GM18870 (cell line): ENCODE results near the gene CHMP3.
"Not testable (repeated sequence)": the region's sequence is repeated elsewhere in the genome, so short reads cannot be mapped to it uniquely, and the experiment has no call there.

Experiments
- ATAC-seq: cut with Tn5 transposase; IDR thresholded peaks from one replicate; pipeline ENCODE4 v1.9.1; 2021; ENCODE audit warnings: moderate library complexity; ENCODE audit not compliant: unreplicated experiment

The CHMP3 gene

DNA sequence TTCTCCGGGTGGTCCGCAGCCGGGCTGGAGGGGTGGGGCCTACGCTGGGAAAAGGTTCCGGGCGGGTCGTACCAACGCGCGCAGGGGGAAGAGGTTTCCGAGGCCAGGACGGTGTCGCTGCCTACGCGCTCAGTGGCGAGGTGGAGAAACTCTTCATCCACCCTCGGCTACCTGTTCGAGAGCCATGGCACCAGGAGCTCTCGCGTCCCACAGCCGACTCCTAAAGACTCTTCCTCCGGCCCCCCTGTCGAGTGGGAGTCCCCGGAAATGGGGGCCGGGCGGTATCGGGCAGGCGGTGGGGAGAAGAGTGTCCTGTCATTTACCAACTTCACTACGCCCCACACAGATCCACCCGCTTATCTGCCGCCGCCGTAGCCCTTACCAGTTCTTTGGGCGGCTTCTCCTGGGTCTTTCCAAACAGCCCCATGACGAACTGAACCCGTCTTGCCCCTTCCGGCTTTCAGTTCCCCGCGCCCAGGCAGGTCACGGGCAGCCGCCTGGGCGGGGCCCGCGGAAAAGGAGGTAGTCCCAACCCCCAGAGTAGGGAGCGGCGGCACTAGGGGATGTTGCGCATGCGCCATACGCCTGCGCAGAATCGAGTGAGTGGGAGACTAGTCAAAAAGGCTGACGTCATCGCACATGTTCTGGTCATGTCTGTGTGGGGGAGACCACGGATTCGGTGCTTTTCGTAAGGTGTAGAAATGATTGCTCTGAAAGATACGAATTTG lies at the start of gene CHMP3:
Gene CHMP3 (minus strand): TSS at position 522 of the 728 bp plus-strand sequence. CDS start 95 bp downstream, at position 427.
- ATAC-seq, result peak; percentile 78

DNA sequence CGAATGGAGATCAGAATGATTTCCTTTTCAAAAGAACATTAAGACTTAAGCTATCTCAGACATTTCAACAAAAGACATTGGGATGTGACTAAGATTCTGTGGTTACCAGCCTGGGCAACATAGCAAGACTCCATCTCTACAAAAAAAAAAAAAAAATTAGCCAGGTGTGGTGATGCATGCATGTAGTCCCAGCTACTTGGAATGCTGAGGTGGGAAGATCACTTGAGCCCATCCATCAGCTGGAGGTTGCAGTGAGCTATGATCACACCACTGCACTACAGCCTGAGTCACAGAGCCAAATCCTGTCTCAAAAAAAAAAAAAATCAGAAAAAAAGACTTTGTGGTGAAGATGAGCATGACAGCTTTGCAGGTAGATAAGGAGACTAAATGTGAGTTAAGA lies 47.6 kb upstream of the CHMP3 start:
- ATAC-seq, result no peak

DNA sequence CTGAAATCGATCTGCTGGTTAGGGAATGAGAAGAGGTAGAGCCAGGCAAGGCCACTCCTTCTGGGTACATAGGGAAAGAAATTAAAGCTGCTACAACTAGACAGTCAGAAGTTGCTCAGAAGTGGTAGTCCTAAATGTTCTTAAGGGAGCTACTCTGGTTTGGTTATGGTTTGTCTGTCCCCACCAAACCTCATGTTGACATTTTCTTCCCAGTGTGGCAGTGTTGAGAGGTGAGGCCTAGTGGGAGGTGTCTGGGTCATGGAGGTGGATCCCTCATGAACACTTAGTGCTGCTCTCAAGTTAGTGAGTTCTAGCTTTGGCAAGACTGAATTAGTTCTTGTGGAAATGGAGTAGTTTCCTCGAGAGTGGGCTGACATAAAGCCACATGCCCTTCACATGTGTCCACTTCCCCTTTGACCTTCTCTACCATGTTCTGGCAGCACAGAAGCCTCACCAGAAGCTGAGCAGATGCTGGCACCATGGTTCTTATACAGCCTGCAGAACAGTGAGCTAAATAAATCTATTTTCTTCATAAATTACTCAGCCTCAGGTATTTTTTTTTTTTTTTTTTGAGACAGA lies 45.7 kb upstream of the CHMP3 start:
- no peak for ATAC-seq

DNA sequence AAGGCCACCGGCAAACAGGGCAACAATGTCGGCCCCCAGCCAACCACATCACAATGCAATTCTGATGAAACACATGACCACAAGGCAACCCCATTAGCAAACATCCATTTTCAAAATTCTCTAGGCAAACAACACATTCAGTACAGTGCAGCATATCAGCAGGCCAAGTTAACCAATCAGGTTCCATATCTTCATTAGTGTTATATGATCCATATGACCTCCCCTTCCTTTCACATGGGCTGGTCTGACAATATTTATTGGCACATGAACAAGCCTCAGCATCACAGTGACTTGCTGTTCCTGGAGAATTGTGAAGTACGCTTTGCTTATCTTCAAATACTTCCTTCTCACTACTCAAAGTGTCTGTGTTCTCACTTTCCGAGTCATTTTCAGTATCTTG lies 40.7 kb upstream of the CHMP3 start:
- ATAC-seq, result no peak

DNA sequence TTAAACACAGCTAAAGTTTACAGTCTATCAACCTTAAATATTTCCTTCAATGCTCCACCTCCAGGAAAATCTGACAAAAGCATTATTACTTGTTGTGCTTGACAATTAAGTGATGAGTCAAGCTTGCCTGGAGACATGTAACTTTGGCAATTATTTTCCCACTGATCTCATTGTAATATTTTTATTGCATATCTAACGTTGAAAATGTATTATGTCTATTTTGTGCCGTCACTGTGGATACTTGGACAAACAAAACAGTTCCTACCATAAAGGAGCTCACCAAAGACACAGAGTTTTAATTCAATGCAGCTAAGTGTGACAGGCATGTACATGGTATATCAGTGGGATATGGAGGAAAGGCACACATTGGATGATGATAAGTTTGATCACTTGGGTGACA lies 35.7 kb upstream of the CHMP3 start:
- ATAC-seq, result no peak

DNA sequence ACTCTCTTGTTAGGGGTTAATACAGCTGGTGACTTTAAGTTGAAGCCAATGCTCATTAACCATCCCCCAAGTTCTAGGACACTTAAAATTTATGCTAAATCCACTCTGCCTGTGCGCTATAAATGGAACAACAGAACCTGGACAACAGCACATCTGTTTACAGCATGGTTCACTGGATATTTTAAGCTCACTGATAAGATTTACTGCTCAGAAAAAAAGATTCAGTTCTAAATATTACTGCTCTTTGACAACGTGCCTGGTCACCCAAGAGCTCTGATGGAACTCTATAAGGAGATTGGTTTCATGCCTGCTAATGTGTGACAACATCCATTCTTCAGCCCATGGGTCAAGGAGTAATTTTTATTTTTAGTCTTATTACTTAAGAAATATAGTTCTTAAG lies 32.9 kb upstream of the CHMP3 start:
- no peak for ATAC-seq

DNA sequence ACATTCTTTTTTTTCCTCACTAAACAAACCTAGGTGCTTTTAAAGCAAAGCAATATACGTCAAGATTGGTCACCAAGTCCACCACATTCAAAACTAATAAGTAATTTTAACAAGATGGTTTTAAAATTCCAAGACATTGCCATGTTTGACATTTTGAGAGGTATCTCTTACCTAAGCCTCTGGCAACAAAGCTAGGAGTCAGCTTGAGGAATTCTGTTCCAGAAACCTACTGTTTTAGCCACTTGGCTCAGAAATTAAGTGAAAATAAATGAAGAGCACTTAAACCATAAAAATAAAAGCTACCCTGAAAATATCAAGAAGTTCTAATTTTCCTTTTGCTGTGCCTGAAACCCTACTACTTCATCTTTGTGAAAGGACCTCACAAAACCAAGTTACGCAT lies 30.0 kb upstream of the CHMP3 start:
- ATAC-seq, result no peak

DNA sequence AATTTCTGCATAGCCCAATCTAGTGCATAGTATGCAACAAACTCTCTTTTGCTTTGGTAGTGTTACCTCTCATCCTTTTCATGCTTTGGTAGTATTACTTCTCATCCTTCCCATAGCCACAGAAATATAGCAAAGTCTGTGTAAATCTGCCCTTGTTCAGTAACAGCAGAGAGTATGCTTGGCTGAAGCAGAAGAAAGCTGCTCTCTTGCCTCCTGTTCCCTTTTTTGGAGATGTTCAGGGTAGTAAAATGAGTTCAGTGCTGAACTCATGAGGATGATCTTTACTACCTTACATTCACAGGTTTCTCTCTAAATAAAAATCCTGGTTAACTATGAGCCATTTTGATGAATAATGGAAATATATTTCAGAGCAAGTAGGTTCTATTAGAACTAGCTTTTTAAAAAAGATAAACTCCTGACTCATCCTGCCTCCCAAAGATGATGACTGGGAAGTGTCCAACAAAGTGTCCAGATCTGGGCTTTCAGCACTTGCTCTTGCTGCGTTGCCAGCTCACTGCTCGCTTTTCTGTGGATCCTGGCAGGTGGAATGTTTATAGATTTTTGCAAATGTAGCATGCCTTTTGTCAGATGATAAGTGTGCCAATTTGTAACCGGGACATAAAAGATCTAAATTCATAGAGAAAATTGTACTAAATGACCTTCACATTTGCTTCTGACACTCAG lies 29.4 kb upstream of the CHMP3 start:
- ATAC-seq, result no peak

DNA sequence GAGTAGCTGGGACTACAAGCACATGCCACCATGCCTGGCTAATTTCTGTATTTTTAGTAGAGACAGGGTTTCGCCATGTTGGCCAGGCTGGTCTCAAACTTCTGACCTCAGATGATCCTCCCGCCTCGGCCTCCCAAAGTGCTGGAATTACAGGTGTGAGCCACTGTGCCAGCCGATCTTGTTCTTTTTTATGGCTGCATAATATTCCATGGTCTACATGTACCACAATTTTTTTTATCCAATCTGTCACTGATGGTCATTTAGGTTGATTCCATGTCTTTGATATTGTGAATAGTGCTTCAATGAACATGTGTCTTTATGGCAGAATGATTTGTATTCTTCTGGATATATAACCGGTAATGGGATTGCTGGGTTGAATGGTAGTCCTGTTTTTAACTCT lies 26.5 kb upstream of the CHMP3 start:
- not testable (repeated sequence) for ATAC-seq

DNA sequence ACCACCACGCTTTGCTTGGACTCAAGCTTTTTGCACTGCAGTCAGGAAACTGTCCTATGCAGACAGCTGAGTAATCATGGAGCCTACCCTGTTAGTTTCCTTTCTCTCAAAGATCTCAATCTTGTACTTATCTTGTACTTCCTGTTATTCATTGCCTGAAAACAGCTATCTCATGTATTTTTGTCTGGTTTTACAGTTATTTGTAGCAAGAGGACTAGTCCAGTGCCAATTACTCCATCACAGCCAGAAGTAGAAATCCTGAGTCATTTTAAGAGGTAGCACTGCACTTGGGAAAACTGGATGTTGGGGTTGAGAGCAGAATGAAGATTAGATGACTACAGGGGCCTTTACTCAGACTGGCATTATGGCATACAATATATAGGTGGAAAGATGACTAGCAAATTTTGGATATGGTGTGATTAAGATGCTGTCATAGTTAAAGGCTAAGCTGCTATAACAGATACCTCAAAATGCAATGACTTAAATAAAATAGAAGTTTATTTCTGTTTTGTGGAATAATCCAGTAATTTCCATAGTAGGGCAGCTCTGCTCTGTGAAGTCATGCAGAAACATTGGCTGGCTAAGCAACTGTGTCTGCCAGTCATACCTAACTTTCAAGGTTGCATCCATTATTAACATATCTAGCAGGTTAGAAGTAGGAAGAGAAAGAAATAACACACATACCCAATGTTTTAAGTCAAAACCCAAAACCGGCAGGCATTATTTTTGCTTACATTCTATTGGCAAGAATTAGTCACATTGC lies 21.1 kb upstream of the CHMP3 start:
- ATAC-seq, result peak; percentile 70

DNA sequence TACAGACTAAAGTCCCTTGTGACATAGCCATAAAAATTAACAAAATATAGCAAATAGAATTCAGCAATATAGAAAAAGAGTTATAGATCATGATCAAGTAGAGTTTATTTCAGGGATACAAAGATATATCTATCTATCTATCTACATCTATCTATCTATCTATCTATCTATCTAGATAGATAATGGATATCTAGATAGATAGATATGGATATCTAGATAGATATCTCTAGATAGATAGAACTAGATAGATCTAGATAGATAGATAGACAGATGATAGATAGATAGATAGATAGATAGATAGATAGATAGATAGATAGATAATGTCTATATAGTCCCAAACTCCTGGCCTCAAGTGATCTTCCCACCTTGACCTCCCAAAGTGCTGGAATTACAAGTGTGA lies 17.3 kb upstream of the CHMP3 start:
- no peak for ATAC-seq

DNA sequence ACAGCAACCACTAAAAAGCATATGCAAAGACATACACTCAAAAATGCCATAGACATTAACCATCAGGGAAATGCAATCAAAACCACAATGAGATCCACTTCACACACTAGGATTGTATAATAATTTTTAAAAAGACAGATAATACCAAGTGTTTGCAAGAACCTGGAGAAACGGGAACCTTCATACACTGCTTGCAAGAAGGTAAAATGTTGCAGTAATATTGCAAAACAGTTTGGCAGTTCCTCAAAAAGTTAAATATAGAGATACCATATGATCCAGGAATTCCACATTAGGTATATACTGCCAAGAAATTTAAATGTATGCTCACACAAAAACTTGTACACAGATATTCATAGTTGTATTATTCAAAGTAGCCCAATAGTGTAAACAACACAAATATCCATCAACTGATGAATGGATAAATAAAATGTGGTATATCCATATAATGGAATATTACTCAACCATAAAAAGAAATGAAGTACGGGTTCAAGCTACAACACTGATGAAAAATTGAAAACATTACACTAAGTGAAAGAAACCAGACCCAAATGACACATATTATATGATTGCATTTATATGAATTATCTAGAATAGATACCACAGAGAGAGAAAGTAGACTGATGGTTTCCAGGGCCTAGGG lies 14.7 kb upstream of the CHMP3 start:
- no peak for ATAC-seq

DNA sequence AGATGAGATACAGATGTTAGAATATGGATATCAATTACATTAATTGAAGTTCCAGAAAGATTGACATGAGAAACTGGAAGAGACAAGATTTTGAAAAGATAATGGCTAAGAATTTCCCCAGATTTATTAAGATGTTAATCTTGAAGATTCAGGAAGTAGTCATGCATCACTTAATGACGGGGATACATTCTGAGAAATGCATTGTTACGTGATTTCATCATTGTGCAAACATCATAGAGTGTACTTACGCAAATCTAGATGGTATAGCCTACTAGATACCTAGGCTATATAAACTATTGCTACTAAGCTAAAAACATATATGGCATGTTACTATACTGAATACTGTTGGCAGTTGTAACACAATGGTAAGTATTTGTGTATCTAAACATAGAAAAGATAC lies 6.8 kb upstream of the CHMP3 start:
- no peak for ATAC-seq

DNA sequence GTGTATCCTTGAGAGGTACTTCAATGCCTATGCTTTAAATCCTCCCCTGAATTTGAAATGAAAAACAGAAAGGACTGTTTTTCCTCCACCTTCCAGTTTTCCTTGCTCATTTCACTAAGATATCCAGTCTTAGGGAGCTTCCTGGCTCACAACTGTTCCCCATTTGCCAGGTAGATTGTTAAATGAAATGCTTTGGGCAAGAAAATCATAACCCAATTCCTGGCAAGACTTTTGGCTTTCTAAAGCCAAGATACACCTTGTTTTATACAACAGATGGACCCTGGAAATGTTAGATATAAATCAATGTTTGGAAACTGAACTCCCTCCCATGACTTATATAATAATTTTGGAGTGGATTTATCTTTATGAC lies 3.6 kb upstream of the CHMP3 start:
- no peak for ATAC-seq

DNA sequence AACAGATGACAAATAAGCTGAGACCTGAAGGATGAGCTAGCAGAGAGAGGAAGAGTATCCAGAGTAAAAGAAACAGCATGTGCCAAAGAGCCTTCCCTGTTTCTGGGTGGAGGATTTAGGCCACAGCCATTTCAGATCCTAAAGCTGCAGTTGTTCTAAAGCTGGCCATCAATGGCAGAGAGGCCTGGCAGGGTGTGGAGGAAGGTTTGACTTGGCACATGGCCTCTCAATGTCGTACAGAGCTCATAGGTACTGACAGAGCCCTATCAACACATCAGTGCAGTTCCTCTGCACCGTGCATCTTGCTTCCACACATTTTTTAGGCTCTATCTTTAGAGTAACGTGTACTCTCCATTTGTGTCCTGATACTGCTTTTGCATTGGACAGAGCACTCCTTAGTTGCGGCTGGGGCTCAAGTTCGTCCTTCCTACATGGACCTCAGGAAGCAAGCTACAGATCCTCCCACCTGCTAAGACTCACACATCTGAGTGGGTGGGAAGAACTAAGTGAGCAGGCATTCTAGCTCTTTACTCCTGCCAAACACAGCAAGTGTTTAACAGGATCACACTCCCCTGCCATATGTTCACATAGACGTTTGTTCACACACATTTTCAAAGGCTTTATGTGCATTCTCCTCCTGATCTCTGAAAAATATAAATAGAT lies 3.0 kb upstream of the CHMP3 start:
- no peak for ATAC-seq

DNA sequence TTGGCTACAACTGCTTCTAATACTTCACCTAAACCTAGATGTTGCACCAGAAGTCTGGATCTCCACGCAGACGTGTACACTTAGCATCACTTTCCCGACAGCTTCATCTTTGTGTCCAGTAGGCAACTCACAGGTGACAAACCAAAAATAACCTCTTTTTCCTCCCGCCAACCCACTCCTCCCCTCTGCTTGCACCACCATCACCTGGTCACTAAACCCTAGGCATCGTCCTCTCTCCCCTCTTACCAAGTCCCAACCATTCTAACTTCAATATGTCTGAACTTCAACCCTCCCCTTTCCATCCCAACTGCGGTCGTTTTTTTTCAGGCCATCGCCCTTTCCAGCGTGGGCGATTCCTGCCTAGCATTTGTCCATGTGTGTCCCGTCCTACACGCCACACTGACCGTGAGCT lies 413 bp upstream of the CHMP3 start:
- ATAC-seq, result no peak

DNA sequence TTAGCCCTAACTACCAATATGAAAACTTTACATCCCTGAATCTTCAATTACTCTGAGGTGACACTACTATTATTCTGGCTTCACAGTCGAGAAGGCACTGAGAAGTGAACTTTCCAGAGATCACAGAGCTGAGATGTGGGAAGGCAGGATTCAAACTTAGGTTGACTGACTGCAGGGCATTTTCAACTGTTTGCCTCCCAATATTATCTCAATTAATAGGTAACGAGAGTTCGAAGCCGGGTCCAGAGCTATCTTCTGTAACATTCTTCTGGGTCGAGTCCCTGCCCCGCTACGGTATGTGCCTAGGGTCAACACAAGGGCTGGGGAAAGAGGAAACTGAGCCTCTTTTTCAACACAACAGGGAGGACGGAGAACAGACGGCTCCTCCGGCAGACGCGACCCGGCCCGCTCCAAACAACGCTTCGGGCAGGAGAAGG lies 740 bp downstream of the CHMP3 start:
- ATAC-seq, result peak; percentile 3

DNA sequence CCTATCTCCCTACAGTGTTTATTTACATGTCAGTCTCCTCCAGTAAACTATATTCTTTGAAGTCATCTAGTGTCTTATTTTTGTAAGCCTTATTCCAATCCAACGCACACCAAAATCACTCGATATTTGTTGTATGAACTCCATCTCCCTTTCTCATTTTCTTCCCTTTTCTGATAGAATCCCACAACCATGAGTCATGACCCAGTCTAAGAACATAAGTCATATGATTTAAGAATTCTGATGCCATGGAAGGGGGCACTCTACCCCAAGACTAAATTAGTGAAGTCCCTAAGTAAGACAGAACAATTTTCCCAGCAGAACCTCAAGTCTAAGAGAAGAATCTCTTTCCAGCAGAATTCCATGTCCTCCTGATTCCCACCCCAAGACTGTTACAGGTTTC lies 5.4 kb downstream of the CHMP3 start:
- no peak for ATAC-seq

DNA sequence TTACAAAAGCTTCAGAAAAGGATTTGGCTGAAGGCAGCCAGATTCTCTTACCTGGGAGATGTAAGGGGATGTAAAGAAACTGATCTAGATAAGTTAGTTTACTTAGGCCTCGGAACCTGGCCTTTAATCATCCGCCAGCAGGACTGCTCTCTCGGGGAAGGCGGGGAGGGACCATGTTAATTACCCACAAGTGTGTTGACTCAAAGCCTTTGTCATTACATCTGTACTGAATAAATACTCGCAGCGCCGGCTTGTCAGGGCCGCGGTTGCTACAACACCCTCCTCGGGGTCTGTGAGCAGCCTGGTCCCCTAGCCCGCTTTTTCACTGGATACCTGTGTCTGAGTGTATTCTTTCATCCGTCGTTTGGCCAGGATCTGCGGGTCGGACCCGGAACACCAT lies 6.7 kb downstream of the CHMP3 start:
- no peak for ATAC-seq

DNA sequence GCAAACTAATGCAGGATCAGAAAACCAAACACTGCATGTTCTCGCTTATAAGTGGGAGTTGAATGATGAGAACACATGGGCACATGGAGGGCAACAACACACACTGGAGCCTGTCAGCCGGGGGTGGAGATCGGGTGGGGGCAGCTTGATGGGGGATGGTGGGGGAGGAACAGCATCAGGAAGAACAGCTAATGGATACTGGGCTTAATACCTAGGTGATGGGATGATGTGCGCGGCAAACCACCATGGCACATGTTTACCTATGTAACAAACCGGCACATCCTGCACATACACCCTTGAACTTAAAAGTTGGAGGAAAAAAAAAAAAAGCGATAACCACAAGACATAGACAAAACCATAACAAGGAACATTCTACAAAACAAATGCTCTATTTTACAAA lies 10.4 kb downstream of the CHMP3 start:
- no peak for ATAC-seq
